Neural cell (in vitro differentiated cells): ENCODE measurements around the gene NDRG2. TPM values are rescaled to one million over a fixed set of nuclear protein-coding genes. Genes with fewer than 3 reads are reported as not detected.

ENCODE experiments used
- H2AFZ ChIP-seq: fragments of 200-600, 300-800 bp; sonication (generic), shearing (Covaris generic); 2 replicates; pipeline ENCODE4 v1.6.0; 2014; ENCODE audit warnings: low read depth, mild to moderate bottlenecking, antibody characterized with exemption, low read length, moderate library complexity
- H3F3A ChIP-seq: fragments of 200-600 bp; shearing (Covaris generic); 2 replicates; pipeline ENCODE4 v1.6.1; 2016; ENCODE audit warnings: mild to moderate bottlenecking, moderate library complexity, mixed read lengths, antibody characterized with exemption, low read length; ENCODE audit not compliant: insufficient read depth, poor library complexity, severe bottlenecking
- H3K27ac ChIP-seq: fragments of 200-600, 300-800 bp; sonication (generic), shearing (Covaris generic); 2 replicates; pipeline ENCODE4 v1.5.1; 2014; ENCODE audit warnings: mild to moderate bottlenecking, low read length, moderate library complexity
- H3K27me3 ChIP-seq: fragments of 300-800, 200-600 bp; sonication (generic), shearing (Covaris generic); 2 replicates; pipeline ENCODE4 v1.6.0; 2014; ENCODE audit warnings: mild to moderate bottlenecking, low read depth, low read length, moderate library complexity; ENCODE audit not compliant: insufficient read depth
- H3K36me3 ChIP-seq: fragments of 300-800, 200-600 bp; sonication (generic), shearing (Covaris generic); 2 replicates; pipeline ENCODE4 v1.5.1; 2014; ENCODE audit warnings: mild to moderate bottlenecking, antibody characterized with exemption, low read length, moderate library complexity; ENCODE audit not compliant: insufficient read depth
- H3K4me2 ChIP-seq: fragments of 300-800, 200-600 bp; sonication (generic), shearing (Covaris generic); 2 replicates; pipeline ENCODE4 v1.6.0; 2014; ENCODE audit warnings: mild to moderate bottlenecking, low read length
- H3K4me3 ChIP-seq: fragments of 300-800, 200-600 bp; sonication (generic), shearing (Covaris generic); 2 replicates; pipeline ENCODE4 v1.5.1; 2014; ENCODE audit warnings: mild to moderate bottlenecking, low read length, moderate library complexity
- H3K79me2 ChIP-seq: fragments of 200-600 bp; shearing (Covaris generic); replicated peaks from 2 replicates; pipeline ENCODE4 v1.6.0; 2014; ENCODE audit warnings: mild to moderate bottlenecking, low read length, moderate library complexity; ENCODE audit not compliant: insufficient read depth
- H3K9ac ChIP-seq: fragments of 300-800, 200-600 bp; sonication (generic), shearing (Covaris generic); 2 replicates; pipeline ENCODE4 v1.6.1; 2016; ENCODE audit warnings: mild to moderate bottlenecking, low read length, mixed read lengths
- H3K9me2 ChIP-seq: fragments of 200-600 bp; shearing (Covaris generic); 2 replicates; pipeline ENCODE4 v1.6.1; 2016; ENCODE audit warnings: mild to moderate bottlenecking, low read length, mixed read lengths; ENCODE audit not compliant: insufficient read depth
- H3K9me3 ChIP-seq: fragments of 200-600, 300-800 bp; sonication (generic), shearing (Covaris generic); 2 replicates; pipeline ENCODE4 v1.6.1; 2016; ENCODE audit warnings: mild to moderate bottlenecking, mixed run types, low read length, moderate library complexity, mixed read lengths
- H4K20me1 ChIP-seq: fragments of 200-600 bp; shearing (Covaris generic); 2 replicates; pipeline ENCODE4 v1.6.1; 2016; ENCODE audit warnings: mild to moderate bottlenecking, mixed run types; ENCODE audit not compliant: insufficient read depth
- EP300 ChIP-seq: fragments of 450-650 bp; conservative IDR thresholded peaks from 2 replicates; pipeline ENCODE4 v1.6.1; 2014; ENCODE audit warnings: antibody characterized with exemption, mild to moderate bottlenecking, moderate library complexity; ENCODE audit not compliant: poor library complexity, severe bottlenecking
- EZH2 ChIP-seq: fragments of 200-600, 300-800 bp; shearing (Covaris generic), sonication (generic); IDR thresholded peaks from 2 replicates; pipeline ENCODE4 v1.6.1; 2014; ENCODE audit warnings: antibody characterized with exemption, low read length, borderline replicate concordance, mild to moderate bottlenecking; ENCODE audit not compliant: insufficient read depth, poor library complexity, severe bottlenecking
- MXI1 ChIP-seq: fragments of 450-650 bp; conservative IDR thresholded peaks from 2 replicates; pipeline ENCODE4 v1.6.1; 2014; ENCODE audit warnings: antibody characterized with exemption, mild to moderate bottlenecking; ENCODE audit not compliant: poor library complexity, severe bottlenecking
- POLR2AphosphoS5 ChIP-seq: IDR thresholded peaks from 2 replicates; pipeline ENCODE4 v1.6.1; 2012
- RAD21 ChIP-seq: fragments of 450-650 bp; conservative IDR thresholded peaks from 2 replicates; pipeline ENCODE4 v1.6.1; 2014; ENCODE audit warnings: antibody characterized with exemption, mild to moderate bottlenecking, moderate library complexity
- SMC3 ChIP-seq: fragments of 450-650 bp; conservative IDR thresholded peaks from 2 replicates; pipeline ENCODE4 v1.6.1; 2014; ENCODE audit warnings: antibody characterized with exemption, mild to moderate bottlenecking, moderate library complexity; ENCODE audit not compliant: poor library complexity
- TAF1 ChIP-seq: IDR thresholded peaks from 2 replicates; pipeline ENCODE4 v1.6.1; 2012; ENCODE audit warnings: low read depth
- polyA plus RNA-seq: library from polyadenylated mRNA; depleted of rRNA; stranded (reverse); fragments of >200 nt; gene quantifications from 2 replicates; pipeline ENCODE4 v1.2.3, GENCODE V29; 2014
- TF ChIP-seq, protein P1 (sequence below): fragments of 450-650 bp; IDR thresholded peaks from 2 replicates; pipeline ENCODE4 v1.5.1; 2014; ENCODE audit warnings: antibody characterized with exemption, mild to moderate bottlenecking, moderate library complexity; ENCODE audit not compliant: poor library complexity, severe bottlenecking
- TF ChIP-seq, protein P2 (sequence below): IDR thresholded peaks from 2 replicates; pipeline ENCODE4 v1.6.1; 2012; ENCODE audit warnings: borderline replicate concordance

The NDRG2 gene
- polyA plus RNA-seq, 1 donor from 2014 or later, result 43.3 TPM

DNA sequence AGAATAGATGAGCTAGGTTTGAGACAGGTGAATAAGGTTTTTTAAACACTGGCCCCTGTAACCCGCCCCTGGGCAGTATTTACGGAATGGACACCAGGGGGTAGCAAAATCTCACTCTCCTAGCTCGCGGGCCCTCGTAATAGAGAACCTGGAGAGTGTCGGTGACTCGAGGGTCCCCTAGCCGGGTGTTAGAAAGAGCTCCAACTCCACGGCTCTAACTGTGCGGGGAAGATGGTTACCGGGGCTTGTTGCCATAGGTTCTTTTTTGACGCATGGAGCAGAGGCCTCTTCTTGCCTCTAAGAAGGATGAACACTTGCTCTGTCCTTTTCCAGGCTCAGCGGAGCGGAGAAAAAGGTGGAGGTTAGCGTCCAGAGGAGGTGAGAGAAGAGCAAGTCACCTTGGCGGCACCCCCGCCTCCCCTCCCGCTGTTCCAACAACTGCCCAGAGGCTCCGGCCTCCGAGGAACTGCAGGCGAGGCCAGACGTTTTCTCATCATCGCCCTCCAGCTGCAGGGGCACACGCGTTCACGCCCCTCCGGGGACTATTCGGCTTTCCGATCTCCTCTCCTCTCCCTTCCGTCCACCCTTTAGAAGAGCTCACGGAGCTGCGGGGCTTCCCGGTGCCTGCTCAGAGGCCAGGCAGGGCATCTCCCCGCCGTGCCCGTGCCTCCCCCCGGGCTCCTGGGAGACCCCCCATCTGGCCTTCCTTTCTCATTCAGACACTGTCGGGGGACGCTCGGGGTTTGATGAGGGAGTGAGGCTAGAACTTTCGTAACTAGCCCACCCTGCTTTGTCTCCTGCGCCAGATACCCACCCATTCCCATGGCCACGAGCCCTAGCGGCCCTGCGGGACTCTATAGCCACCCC, 43.9 kb upstream of the NDRG2 start:
- Histone ChIP-seq H3K4me3 (peak overlapping the region; percentile 78), H3K9me3 (no peaks in the 10 kb centered on the region), H3K27me3 (no peaks in the 10 kb centered on the region), H3K9ac (peak overlapping the region; percentile 92), H3F3A (peaks cover 4% of the 10 kb centered on the region), H3K27ac (peak overlapping the region; percentile 88), H3K36me3 (no peaks in the 10 kb centered on the region), H4K20me1 (no peaks in the 10 kb centered on the region), H3K9me2 (no peaks in the 10 kb centered on the region), H2AFZ (peak overlapping the region; percentile 88), H3K79me2 (peaks cover 7% of the 10 kb centered on the region), H3K4me2 (peak overlapping the region; percentile 86)
- TF ChIP-seq RAD21, result peak; percentile 82
- TF ChIP-seq, protein P1, sequence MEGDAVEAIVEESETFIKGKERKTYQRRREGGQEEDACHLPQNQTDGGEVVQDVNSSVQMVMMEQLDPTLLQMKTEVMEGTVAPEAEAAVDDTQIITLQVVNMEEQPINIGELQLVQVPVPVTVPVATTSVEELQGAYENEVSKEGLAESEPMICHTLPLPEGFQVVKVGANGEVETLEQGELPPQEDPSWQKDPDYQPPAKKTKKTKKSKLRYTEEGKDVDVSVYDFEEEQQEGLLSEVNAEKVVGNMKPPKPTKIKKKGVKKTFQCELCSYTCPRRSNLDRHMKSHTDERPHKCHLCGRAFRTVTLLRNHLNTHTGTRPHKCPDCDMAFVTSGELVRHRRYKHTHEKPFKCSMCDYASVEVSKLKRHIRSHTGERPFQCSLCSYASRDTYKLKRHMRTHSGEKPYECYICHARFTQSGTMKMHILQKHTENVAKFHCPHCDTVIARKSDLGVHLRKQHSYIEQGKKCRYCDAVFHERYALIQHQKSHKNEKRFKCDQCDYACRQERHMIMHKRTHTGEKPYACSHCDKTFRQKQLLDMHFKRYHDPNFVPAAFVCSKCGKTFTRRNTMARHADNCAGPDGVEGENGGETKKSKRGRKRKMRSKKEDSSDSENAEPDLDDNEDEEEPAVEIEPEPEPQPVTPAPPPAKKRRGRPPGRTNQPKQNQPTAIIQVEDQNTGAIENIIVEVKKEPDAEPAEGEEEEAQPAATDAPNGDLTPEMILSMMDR, result peak; percentile 73
- peak; percentile 86 for TF ChIP-seq SMC3
- TF ChIP-seq MXI1, result peak; percentile 5
- TF ChIP-seq EP300, result no peak
- TF ChIP-seq TAF1, result no peak

DNA sequence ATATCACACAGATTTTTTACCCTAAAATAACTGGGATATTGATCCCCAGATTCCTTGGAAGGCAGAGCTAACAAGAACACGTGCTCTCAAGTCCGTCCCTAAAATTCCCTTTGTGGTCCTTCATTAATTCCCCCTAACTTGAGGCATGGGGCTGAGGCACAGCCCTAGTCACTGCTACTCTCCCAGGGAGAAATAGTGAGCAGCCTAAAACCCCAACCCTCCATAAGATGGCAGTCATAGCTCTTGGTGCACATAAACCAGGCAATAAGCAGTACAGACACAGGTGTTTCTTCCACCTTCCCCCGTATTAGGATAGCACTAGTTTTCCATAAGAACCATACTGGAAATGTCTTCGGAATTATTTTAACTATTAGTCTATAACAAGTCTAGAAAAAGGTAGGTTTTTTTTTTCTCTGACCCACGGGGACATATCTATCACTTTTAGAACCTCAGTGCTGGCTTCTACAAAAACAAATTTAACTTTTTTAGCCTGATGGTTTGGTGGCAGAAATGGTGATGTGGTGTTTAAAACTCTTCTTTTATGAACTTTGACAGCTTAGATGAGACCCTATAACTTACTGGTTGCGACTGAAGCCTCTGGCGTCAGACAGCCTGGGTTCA, 42.1 kb upstream of the NDRG2 start:
- TF ChIP-seq EZH2 (no peak), RAD21 (peak; percentile 57), SMC3 (peak; percentile 58), EP300 (no peak), MXI1 (no peak), TAF1 (no peak), POLR2AphosphoS5 (no peak)
- TF ChIP-seq, protein P1, result peak; percentile 55
- TF ChIP-seq, protein P2, sequence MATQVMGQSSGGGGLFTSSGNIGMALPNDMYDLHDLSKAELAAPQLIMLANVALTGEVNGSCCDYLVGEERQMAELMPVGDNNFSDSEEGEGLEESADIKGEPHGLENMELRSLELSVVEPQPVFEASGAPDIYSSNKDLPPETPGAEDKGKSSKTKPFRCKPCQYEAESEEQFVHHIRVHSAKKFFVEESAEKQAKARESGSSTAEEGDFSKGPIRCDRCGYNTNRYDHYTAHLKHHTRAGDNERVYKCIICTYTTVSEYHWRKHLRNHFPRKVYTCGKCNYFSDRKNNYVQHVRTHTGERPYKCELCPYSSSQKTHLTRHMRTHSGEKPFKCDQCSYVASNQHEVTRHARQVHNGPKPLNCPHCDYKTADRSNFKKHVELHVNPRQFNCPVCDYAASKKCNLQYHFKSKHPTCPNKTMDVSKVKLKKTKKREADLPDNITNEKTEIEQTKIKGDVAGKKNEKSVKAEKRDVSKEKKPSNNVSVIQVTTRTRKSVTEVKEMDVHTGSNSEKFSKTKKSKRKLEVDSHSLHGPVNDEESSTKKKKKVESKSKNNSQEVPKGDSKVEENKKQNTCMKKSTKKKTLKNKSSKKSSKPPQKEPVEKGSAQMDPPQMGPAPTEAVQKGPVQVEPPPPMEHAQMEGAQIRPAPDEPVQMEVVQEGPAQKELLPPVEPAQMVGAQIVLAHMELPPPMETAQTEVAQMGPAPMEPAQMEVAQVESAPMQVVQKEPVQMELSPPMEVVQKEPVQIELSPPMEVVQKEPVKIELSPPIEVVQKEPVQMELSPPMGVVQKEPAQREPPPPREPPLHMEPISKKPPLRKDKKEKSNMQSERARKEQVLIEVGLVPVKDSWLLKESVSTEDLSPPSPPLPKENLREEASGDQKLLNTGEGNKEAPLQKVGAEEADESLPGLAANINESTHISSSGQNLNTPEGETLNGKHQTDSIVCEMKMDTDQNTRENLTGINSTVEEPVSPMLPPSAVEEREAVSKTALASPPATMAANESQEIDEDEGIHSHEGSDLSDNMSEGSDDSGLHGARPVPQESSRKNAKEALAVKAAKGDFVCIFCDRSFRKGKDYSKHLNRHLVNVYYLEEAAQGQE, result no peak
- Histone ChIP-seq H3K4me3 (no peak overlapping the region), H3K9me2 (no peaks in the 10 kb centered on the region), H3K79me2 (peaks cover 5% of the 10 kb centered on the region), H3K36me3 (no peaks in the 10 kb centered on the region), H2AFZ (no peak overlapping the region), H3F3A (peaks cover 4% of the 10 kb centered on the region), H3K9me3 (no peaks in the 10 kb centered on the region), H3K27ac (no peak overlapping the region), H3K9ac (no peak overlapping the region), H3K27me3 (no peaks in the 10 kb centered on the region), H4K20me1 (no peaks in the 10 kb centered on the region), H3K4me2 (no peak overlapping the region)
